ENCODE data around the gene ABCG1.

- TF ChIP-seq CTCF (IDR thresholded peaks at IDR 0.05; ENCODE audit: poor library complexity), result no peak
- no peak for TF ChIP-seq EZH2phosphoT487 (IDR thresholded peaks at IDR 0.05; ENCODE audit: low read depth, severe bottlenecking, unreplicated experiment)
Observed at GRCh38 chr21:42202321-42202720, 16.6 kb upstream of the ABCG1 start.
